H9 (cell line): ENCODE results near the gene IQGAP2. TPM values are rescaled to one million over a fixed set of nuclear protein-coding genes. Genes with fewer than 3 reads are reported as not detected.

ENCODE experiments used
- DNase-seq: peaks from one replicate; pipeline ENCODE4 v3.0.0-alpha.2; 2017
- H2AFZ ChIP-seq: one replicate; pipeline ENCODE4 v1.6.1; 2013; ENCODE audit warnings: mild to moderate bottlenecking, low read length, control low read depth, moderate library complexity
- H2AK5ac ChIP-seq: 2 replicates; pipeline ENCODE4 v1.6.1; 2013; ENCODE audit warnings: low read length, control low read depth, mixed read lengths; ENCODE audit not compliant: insufficient read length
- H2BK120ac ChIP-seq: one replicate; pipeline ENCODE4 v1.6.1; 2013; ENCODE audit warnings: low read depth, mild to moderate bottlenecking, low read length, control low read depth, inconsistent platforms; ENCODE audit not compliant: poor library complexity, severe bottlenecking
- H2BK12ac ChIP-seq: 2 replicates; pipeline ENCODE4 v1.6.1; 2013; ENCODE audit warnings: low read length, control low read depth, mixed read lengths, low read depth; ENCODE audit not compliant: insufficient read length
- H2BK15ac ChIP-seq: 2 replicates; pipeline ENCODE4 v1.6.1; 2013; ENCODE audit warnings: low read depth, low read length, control low read depth
- H2BK20ac ChIP-seq: one replicate; pipeline ENCODE4 v1.6.1; 2013; ENCODE audit warnings: low read depth, mild to moderate bottlenecking, low read length, control low read depth, inconsistent platforms; ENCODE audit not compliant: poor library complexity, severe bottlenecking
- H2BK5ac ChIP-seq: 2 replicates; pipeline ENCODE4 v1.6.1; 2013; ENCODE audit warnings: low read length, control low read depth, mixed read lengths; ENCODE audit not compliant: insufficient read length
- H3K14ac ChIP-seq: 2 replicates; pipeline ENCODE4 v1.6.1; 2013; ENCODE audit warnings: low read length, control low read depth; ENCODE audit not compliant: insufficient read depth
- H3K18ac ChIP-seq: 2 replicates; pipeline ENCODE4 v1.6.1; 2013; ENCODE audit warnings: low read depth, mild to moderate bottlenecking, mixed read lengths, low read length, control low read depth; ENCODE audit not compliant: insufficient read length
- H3K23ac ChIP-seq: 2 replicates; pipeline ENCODE4 v1.6.1; 2013; ENCODE audit warnings: low read length, control low read depth, mixed read lengths, low read depth; ENCODE audit not compliant: insufficient read length
- H3K23me2 ChIP-seq: 2 replicates; pipeline ENCODE4 v1.6.1; 2013; ENCODE audit warnings: low read depth, mild to moderate bottlenecking, mixed read lengths, low read length, control low read depth; ENCODE audit not compliant: insufficient read length, poor library complexity, severe bottlenecking
- H3K27ac ChIP-seq: 2 replicates; pipeline ENCODE4 v1.5.1; 2013; ENCODE audit warnings: low read length, control low read depth, mixed read lengths, low read depth; ENCODE audit not compliant: insufficient read length
- H3K27me3 ChIP-seq: 2 replicates; pipeline ENCODE4 v1.6.1; 2013; ENCODE audit warnings: low read length, control low read depth, inconsistent platforms; ENCODE audit not compliant: insufficient read depth
- H3K4ac ChIP-seq: 2 replicates; pipeline ENCODE4 v1.6.1; 2013; ENCODE audit warnings: low read depth, mild to moderate bottlenecking, control low read depth, inconsistent platforms, low read length, moderate library complexity
- H3K4me1 ChIP-seq: 2 replicates; pipeline ENCODE4 v1.6.1; 2013; ENCODE audit warnings: low read length, control low read depth, inconsistent platforms; ENCODE audit not compliant: insufficient read depth
- H3K4me2 ChIP-seq: 2 replicates; pipeline ENCODE4 v1.6.1; 2013; ENCODE audit warnings: low read length, control low read depth, mixed read lengths; ENCODE audit not compliant: insufficient read length, insufficient read depth
- H3K56ac ChIP-seq: 2 replicates; pipeline ENCODE4 v1.6.1; 2013; ENCODE audit warnings: low read depth, mild to moderate bottlenecking, mixed read lengths, low read length, control low read depth; ENCODE audit not compliant: insufficient read length
- H3K79me1 ChIP-seq: 2 replicates; pipeline ENCODE4 v1.6.1; 2013; ENCODE audit warnings: low read depth, mild to moderate bottlenecking, moderate library complexity, low read length, control low read depth, inconsistent platforms; ENCODE audit not compliant: insufficient read depth, poor library complexity, severe bottlenecking
- H3K79me2 ChIP-seq: 2 replicates; pipeline ENCODE4 v1.6.1; 2013; ENCODE audit warnings: low read length, control low read depth, inconsistent platforms; ENCODE audit not compliant: insufficient read depth
- H3K9ac ChIP-seq: 2 replicates; pipeline ENCODE4 v1.6.1; 2013; ENCODE audit warnings: low read length, control low read depth, mixed read lengths; ENCODE audit not compliant: insufficient read length; ENCODE audit errors: extremely low read depth
- H3K9me3 ChIP-seq: one replicate; pipeline ENCODE4 v1.6.1; 2013; ENCODE audit warnings: low read depth, low read length, inconsistent platforms; ENCODE audit not compliant: control insufficient read depth
- H3T11ph ChIP-seq: one replicate; pipeline ENCODE4 v1.6.1; 2013; ENCODE audit warnings: mild to moderate bottlenecking, low read length, control low read depth, inconsistent platforms
- H4K20me1 ChIP-seq: one replicate; pipeline ENCODE4 v1.6.1; 2013; ENCODE audit not compliant: control insufficient read depth, insufficient read length, insufficient read depth
- H4K5ac ChIP-seq: 2 replicates; pipeline ENCODE4 v1.6.1; 2013; ENCODE audit warnings: low read depth, mild to moderate bottlenecking, mixed read lengths, low read length, control low read depth; ENCODE audit not compliant: insufficient read length
- H4K8ac ChIP-seq: replicated peaks from 2 replicates; pipeline ENCODE4 v1.6.1; 2013; ENCODE audit warnings: low read length, control low read depth, mixed read lengths, low read depth; ENCODE audit not compliant: insufficient read length
- H4K91ac ChIP-seq: 2 replicates; pipeline ENCODE4 v1.6.1; 2013; ENCODE audit warnings: low read depth, mild to moderate bottlenecking, moderate library complexity, mixed read lengths, low read length, control low read depth; ENCODE audit not compliant: insufficient read length
- H3K27ac Mint-ChIP-seq, 3 experiments: 2 replicates in 2 of 3; 3 replicates in 1 of 3; pipeline ENCODE4 v1.8.0; 2020 to 2021; ENCODE audit warnings: mixed read lengths in 3 of 3, mild to moderate bottlenecking in 1 of 3, moderate library complexity in 1 of 3
- H3K27me3 Mint-ChIP-seq: 2 replicates; pipeline ENCODE4 v1.8.0; 2021; ENCODE audit warnings: low read depth, mild to moderate bottlenecking, moderate library complexity, mixed read lengths
- H3K36me3 Mint-ChIP-seq, 3 experiments: 2 replicates in 2 of 3; 3 replicates in 1 of 3; pipeline ENCODE4 v1.8.0; 2020 to 2021; ENCODE audit warnings: low read depth in 3 of 3, mixed read lengths in 3 of 3; ENCODE audit not compliant: insufficient read depth in 1 of 3
- H3K4me1 Mint-ChIP-seq, 2 experiments: 2 replicates each; pipeline ENCODE4 v1.8.0; 2020; ENCODE audit warnings: mixed read lengths in 2 of 2
- H3K4me3 Mint-ChIP-seq, 2 experiments: 2 replicates in 1 of 2; 3 replicates in 1 of 2; pipeline ENCODE4 v1.8.0; 2020 to 2021; ENCODE audit warnings: mild to moderate bottlenecking in 2 of 2, mixed read lengths in 2 of 2, moderate library complexity in 1 of 2
- H3K9me3 Mint-ChIP-seq, 2 experiments: 2 replicates in 1 of 2; 3 replicates in 1 of 2; pipeline ENCODE4 v1.8.0; 2020; ENCODE audit warnings: mild to moderate bottlenecking in 2 of 2, mixed read lengths in 2 of 2, moderate library complexity in 1 of 2
- CTCF ChIP-seq: fragments of 200-600 bp; sonication (generic); conservative IDR thresholded peaks from 3 replicates; pipeline ENCODE4 v1.8.0; 2021; ENCODE audit warnings: antibody characterized with exemption, mild to moderate bottlenecking
- WGBS: extraction: QIAGEN DNeasy Blood & Tissue Kit; methylation state at CpG from one replicate; pipeline ENCODE4 v1.1.7; 2013; ENCODE audit warnings: missing lambda C conversion rate, low lambda C conversion rate, mixed read lengths; ENCODE audit not compliant: insufficient read length; ENCODE audit errors: extremely low coverage; 5-methylcytosine and 5-hydroxymethylcytosine counted together
- total RNA-seq: library from RNA; stranded (reverse); gene quantifications from 2 replicates; pipeline ENCODE4 v1.2.1, GENCODE V29; 2021

IQGAP2 gene
- total RNA-seq, 1 experiment from 2014 or later, result 22.5 TPM

- no peak overlapping the region for H3K9ac ChIP-seq
Observed at GRCh38 chr5:76612942-76613341, 209.9 kb downstream of the IQGAP2 start.

More at GRCh38 chr5:76612942-76613341, 209.9 kb downstream of the IQGAP2 start:
- H3K27ac ChIP-seq, result no peak overlapping the region
- DNase-seq, result no peak
- no peak overlapping the region for H2BK15ac ChIP-seq
- Mint-ChIP-seq H3K4me1 (0 out of 4 replicates have a peak, but pooled peaks cover 0 to under 1% of the 10 kb centered on the region in 2 experiments), H3K27ac (no peak overlapping the region), H3K9me3 (no peaks in the 10 kb centered on the region), H3K4me3 (no peak overlapping the region), H3K36me3 (peaks cover 0 to 5% (median 2%) of the 10 kb centered on the region in 3 experiments; a peak in 3 of 7 replicates), H3K27me3 (no peaks in the 10 kb centered on the region)
- H3K14ac ChIP-seq, result no peak overlapping the region
- no peaks in the 10 kb centered on the region for H3K79me2 ChIP-seq
- H3K4me1 ChIP-seq, result no peaks in the 10 kb centered on the region
- H3K27me3 ChIP-seq, result no peaks in the 10 kb centered on the region
- no peak overlapping the region for H2AK5ac ChIP-seq
- no peak overlapping the region for H3K23ac ChIP-seq
- H2BK5ac ChIP-seq, result no peak overlapping the region
- no peak overlapping the region for H3K18ac ChIP-seq
- H2AFZ ChIP-seq, result no peak overlapping the region
- WGBS, result no CpG with 5 or more reads among the region's 5 CpGs
- TF ChIP-seq CTCF, result no peak
- H3K56ac ChIP-seq, result no peak overlapping the region
- no peak overlapping the region for H2BK120ac ChIP-seq
- H3K9me3 ChIP-seq, result no peaks in the 10 kb centered on the region
- no peak overlapping the region for H4K5ac ChIP-seq
- no peaks in the 10 kb centered on the region for H3K23me2 ChIP-seq
- H4K20me1 ChIP-seq, result no peaks in the 10 kb centered on the region
- H2BK12ac ChIP-seq, result no peak overlapping the region
- H3K4me2 ChIP-seq, result no peak overlapping the region
- H3K79me1 ChIP-seq, result no peaks in the 10 kb centered on the region
- H4K8ac ChIP-seq, result no peak overlapping the region
- H4K91ac ChIP-seq, result no peak overlapping the region
- no peak overlapping the region for H3T11ph ChIP-seq
- no peak overlapping the region for H3K4ac ChIP-seq
- no peak overlapping the region for H2BK20ac ChIP-seq
